GM21619 (cell line): ENCODE results near the gene MFSD11.
"Not testable (repeated sequence)": the region's sequence is repeated elsewhere in the genome, so short reads cannot be mapped to it uniquely, and the experiment has no call there.

Source experiments
- ATAC-seq: cut with Tn5 transposase; IDR thresholded peaks from one replicate; pipeline ENCODE4 v1.9.1; 2021; ENCODE audit not compliant: unreplicated experiment

The MFSD11 gene

GRCh38 chr17:76796081-76796480, 58.2 kb downstream of the MFSD11 start:
- no peak for ATAC-seq

- no peak for ATAC-seq
Measured at GRCh38 chr17:76797241-76797840, 59.4 kb downstream of the MFSD11 start.

GRCh38 chr17:76801706-76802105, 63.8 kb downstream of the MFSD11 start:
- ATAC-seq = no peak

- no peak for ATAC-seq
Measured at GRCh38 chr17:76805319-76805718, 67.4 kb downstream of the MFSD11 start.

DNA sequence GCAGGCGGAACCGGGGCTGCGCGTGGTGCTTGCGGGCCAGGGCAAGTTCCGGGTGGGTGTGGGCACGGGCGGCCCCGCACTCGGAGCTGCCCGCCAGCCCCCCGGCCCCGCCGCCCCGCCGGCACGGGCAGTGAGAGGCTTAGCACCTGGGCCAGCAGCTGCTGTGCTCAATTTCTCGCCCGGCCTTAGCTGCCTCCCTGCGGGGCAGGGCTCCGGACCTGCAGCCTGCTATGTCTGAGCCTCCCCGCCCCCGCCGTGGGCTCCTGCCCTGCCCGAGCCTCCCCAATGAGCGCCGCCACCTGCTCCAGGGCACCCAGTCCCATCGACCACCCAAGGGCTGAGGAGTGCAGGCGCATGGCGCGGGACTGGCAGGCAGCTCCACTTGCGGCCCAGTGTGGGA, 68.2 kb downstream of the MFSD11 start:
- ATAC-seq = not testable (repeated sequence)

- ATAC-seq = not testable (repeated sequence)
Measured at GRCh38 chr17:76806767-76807166, 68.8 kb downstream of the MFSD11 start.

GRCh38 chr17:76808326-76808725, 70.4 kb downstream of the MFSD11 start:
- no peak for ATAC-seq

- no peak for ATAC-seq
Measured at GRCh38 chr17:76810956-76811355, 73.0 kb downstream of the MFSD11 start.

DNA sequence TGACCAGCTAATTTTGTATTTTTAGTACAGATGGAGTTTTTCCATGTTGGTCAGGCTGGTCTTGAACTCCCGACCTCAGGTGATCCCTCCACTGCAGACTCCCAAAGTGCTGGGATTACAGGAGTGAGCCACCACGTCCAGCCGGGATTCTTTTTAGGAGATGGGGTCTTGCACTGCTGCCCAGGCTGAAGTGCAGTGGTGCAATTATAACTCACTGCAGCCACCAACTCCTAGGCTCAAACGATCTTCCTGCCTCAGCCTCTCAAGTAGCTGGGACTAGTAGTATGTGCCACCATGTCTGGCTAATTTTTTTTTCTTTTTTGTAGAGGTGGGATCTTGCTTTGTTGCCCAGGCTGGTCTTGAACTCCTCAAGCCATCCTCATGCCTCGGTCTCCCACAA, 73.9 kb downstream of the MFSD11 start:
- no peak for ATAC-seq

- no peak for ATAC-seq
Measured at GRCh38 chr17:76812263-76812662, 74.3 kb downstream of the MFSD11 start.

DNA sequence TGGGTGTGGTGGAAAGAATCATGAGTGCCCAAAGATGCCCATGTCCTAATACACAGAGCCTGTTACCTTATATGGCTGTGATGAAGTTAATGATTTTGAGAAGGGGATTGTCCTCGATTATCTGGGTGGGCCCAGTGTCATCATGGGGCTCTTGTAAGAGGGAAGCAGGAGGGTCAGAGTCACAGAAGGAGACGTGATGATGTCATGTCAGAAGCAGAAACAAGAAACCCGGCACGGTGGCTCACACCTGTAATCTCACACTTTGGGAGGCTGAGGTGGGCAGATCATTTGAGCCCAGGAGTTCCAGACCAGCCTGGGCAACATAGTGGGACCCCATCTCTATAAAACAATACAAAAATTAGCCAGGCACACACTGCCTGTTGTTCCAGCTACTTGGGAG, 75.0 kb downstream of the MFSD11 start:
- no peak for ATAC-seq

DNA sequence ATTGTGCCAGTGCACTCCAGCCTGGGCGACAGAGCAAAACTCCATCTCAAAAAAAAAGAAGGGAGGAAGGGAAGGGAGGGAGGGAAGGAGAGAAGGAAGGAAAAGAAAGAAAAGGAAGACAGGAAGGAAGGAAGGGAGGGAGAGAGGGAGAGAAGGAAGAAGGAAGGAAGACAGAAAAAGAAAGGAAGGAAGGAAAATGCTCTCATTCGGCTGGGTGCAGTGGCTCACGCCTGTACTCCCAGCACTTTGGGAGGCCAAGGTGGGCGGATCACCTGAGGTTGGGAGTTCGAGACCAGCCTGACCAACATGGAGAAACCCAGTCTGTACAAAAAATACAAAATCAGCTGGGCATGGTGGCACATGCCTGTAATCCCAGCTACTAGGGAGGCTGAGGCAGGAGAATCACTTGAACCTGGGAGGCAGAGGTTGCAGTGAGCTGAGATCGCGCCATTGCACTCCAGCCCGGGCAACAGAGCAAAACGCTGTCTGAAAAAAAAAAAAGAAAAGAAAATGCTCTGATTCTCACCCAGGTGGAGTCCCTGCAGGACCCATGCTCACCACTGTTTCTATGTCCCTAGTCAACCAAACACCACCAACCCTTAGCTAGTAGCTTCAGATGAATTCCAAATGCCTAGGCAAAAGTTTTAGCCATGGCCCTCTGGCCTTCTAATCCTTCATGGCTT, 78.1 kb downstream of the MFSD11 start:
- ATAC-seq = not testable (repeated sequence)

GRCh38 chr17:76816590-76817135, 78.7 kb downstream of the MFSD11 start:
- no peak for ATAC-seq

- ATAC-seq = no peak
Measured at GRCh38 chr17:76820039-76820438, 82.1 kb downstream of the MFSD11 start.

GRCh38 chr17:76820561-76820960, 82.6 kb downstream of the MFSD11 start:
- ATAC-seq = no peak

GRCh38 chr17:76822184-76822778, 84.4 kb downstream of the MFSD11 start:
- ATAC-seq = no peak

- ATAC-seq = no peak
Measured at GRCh38 chr17:76824093-76824492, 86.2 kb downstream of the MFSD11 start.

GRCh38 chr17:76826330-76827068, 88.6 kb downstream of the MFSD11 start:
- no peak for ATAC-seq

- ATAC-seq = no peak
Measured at GRCh38 chr17:76827736-76828135, 89.8 kb downstream of the MFSD11 start.
